ENCODE data around the gene LARP1B.
"Not testable (repeated sequence)": the region's sequence is repeated elsewhere in the genome, so short reads cannot be mapped to it uniquely, and the experiment has no call there.

The LARP1B gene

GRCh38 chr4:128232719-128233118, 171.6 kb downstream of the LARP1B start:
- no peak for DNase-seq (ENCODE audit: extremely low read depth, low read depth)
- TF ChIP-seq CTCF (IDR thresholded peaks at IDR 0.05; ENCODE audit: low read depth, low read length) = no peak

- DNase-seq (ENCODE audit: extremely low read depth, low read depth) = no peak
- TF ChIP-seq CTCF (IDR thresholded peaks at IDR 0.05; ENCODE audit: low read depth, low read length) = no peak
Measured at GRCh38 chr4:128234836-128235235, 173.7 kb downstream of the LARP1B start.

GRCh38 chr4:128241019-128241418, 179.9 kb downstream of the LARP1B start:
- no peak for DNase-seq (ENCODE audit: extremely low read depth, low read depth)
- TF ChIP-seq CTCF (IDR thresholded peaks at IDR 0.05; ENCODE audit: low read depth, low read length) = no peak

GRCh38 chr4:128241425-128241913, 180.4 kb downstream of the LARP1B start:
- DNase-seq (ENCODE audit: extremely low read depth, low read depth) = peak; percentile 91
- TF ChIP-seq CTCF (IDR thresholded peaks at IDR 0.05; ENCODE audit: low read depth, low read length) = no peak

GRCh38 chr4:128241981-128242380, 180.9 kb downstream of the LARP1B start:
- no peak for TF ChIP-seq CTCF (IDR thresholded peaks at IDR 0.05; ENCODE audit: low read depth, low read length)
- no peak for DNase-seq (ENCODE audit: extremely low read depth, low read depth)

GRCh38 chr4:128242601-128243000, 181.5 kb downstream of the LARP1B start:
- DNase-seq (ENCODE audit: extremely low read depth, low read depth) = no peak
- TF ChIP-seq CTCF (IDR thresholded peaks at IDR 0.05; ENCODE audit: low read depth, low read length) = no peak

- DNase-seq (ENCODE audit: extremely low read depth, low read depth) = no peak
Measured at GRCh38 chr4:128244379-128244778, 183.3 kb downstream of the LARP1B start.

GRCh38 chr4:128245391-128245790, 184.3 kb downstream of the LARP1B start:
- not testable (repeated sequence) for DNase-seq (ENCODE audit: extremely low read depth, low read depth)

More at GRCh38 chr4:128244379-128244778, 183.3 kb downstream of the LARP1B start:
- no peak for TF ChIP-seq CTCF (IDR thresholded peaks at IDR 0.05; ENCODE audit: low read depth, low read length)
